K562 (cell line): ENCODE measurements around the gene CEND1. TPM values are rescaled to one million over a fixed set of nuclear protein-coding genes. Genes with fewer than 3 reads are reported as not detected.

Experiments used
- ELF1 ChIP-seq: fragments of 200-800 bp; sonication (Bioruptor generic); IDR thresholded peaks from 2 replicates; pipeline ENCODE4 v1.6.1; 2016; ENCODE audit warnings: missing genetic modification characterization, missing compliant biosample characterization
- FOXA3 ChIP-seq, 2 experiments: fragments of 450-650 bp in 1 of 2; sonication (generic) in 1 of 2; formaldehyde crosslinking; IDR thresholded peaks in 1 of 2; conservative IDR thresholded peaks in 1 of 2; 2 replicates each; pipeline versions ENCODE4 v1.4.0 to v1.8.0; 2020 to 2022; ENCODE audit warnings: mild to moderate bottlenecking in 2 of 2, missing genetic modification reagents in 1 of 2
- FUS ChIP-seq: fragments of 200-400 bp; formaldehyde crosslinking; optimal IDR thresholded peaks from 2 replicates; pipeline ENCODE3; 2017; ENCODE audit warnings: low read depth, low read length
- HMGN3 ChIP-seq: IDR thresholded peaks from 2 replicates; pipeline ENCODE4 v1.6.1; 2011; ENCODE audit warnings: borderline replicate concordance, low read depth, mild to moderate bottlenecking, mixed read lengths, low read length; ENCODE audit not compliant: insufficient read length; ENCODE audit errors: extremely low read depth
- HOXB6 ChIP-seq: fragments of 250-450 bp; sonication (Bioruptor Pico); IDR thresholded peaks from 2 replicates; pipeline ENCODE4 v1.5.1; 2022; ENCODE audit warnings: mild to moderate bottlenecking, borderline replicate concordance
- NCOA6 ChIP-seq: fragments of 450-650 bp; IDR thresholded peaks from 2 replicates; pipeline ENCODE4 v1.6.1; 2017; ENCODE audit warnings: mild to moderate bottlenecking
- NONO ChIP-seq, 2 experiments: fragments of 200-400 bp in 1 of 2; fragments of 450-650 bp in 1 of 2; formaldehyde crosslinking in 1 of 2; IDR thresholded peaks; 2 replicates each; pipeline ENCODE4 v1.6.1; 2017; ENCODE audit warnings: low read depth in 2 of 2, mild to moderate bottlenecking in 2 of 2, moderate library complexity in 2 of 2, low read length in 1 of 2
- RNF2 ChIP-seq: sonication (generic); IDR thresholded peaks from 2 replicates; pipeline ENCODE4 v1.6.1; 2016
- SIN3A ChIP-seq, 2 experiments: fragments of 150-350 bp in 1 of 2; IDR thresholded peaks; 2 replicates each; pipeline ENCODE4 v1.6.1; 2011 to 2016; ENCODE audit warnings: borderline replicate concordance in 2 of 2, low read depth in 2 of 2, low read length in 2 of 2, mild to moderate bottlenecking in 2 of 2, moderate library complexity in 2 of 2; ENCODE audit not compliant: control insufficient read depth in 1 of 2
- STAT5B ChIP-seq: fragments of 250-450 bp; sonication (Bioruptor Pico); IDR thresholded peaks from 2 replicates; pipeline ENCODE4 v1.8.0; 2021; ENCODE audit warnings: mild to moderate bottlenecking, inconsistent platforms
- ZNF282 ChIP-seq: sonication (generic); formaldehyde crosslinking; IDR thresholded peaks from 2 replicates; pipeline ENCODE4 v1.8.1; 2023; ENCODE audit warnings: missing genetic modification reagents
- ZNF764 ChIP-seq: fragments of 250-450 bp; sonication (Bioruptor Pico); IDR thresholded peaks from 2 replicates; pipeline ENCODE4 v1.4.0; 2020; ENCODE audit warnings: low read depth, mild to moderate bottlenecking, moderate library complexity
- ZSCAN32 ChIP-seq: fragments of 450-650 bp; formaldehyde crosslinking; IDR thresholded peaks from 2 replicates; pipeline ENCODE4 v1.4.0; 2020; ENCODE audit warnings: mild to moderate bottlenecking, moderate library complexity
- polyA plus RNA-seq, 8 experiments: library from polyadenylated mRNA; depleted of rRNA in 4 of 8; stranded (reverse) in 5 of 8; unstranded in 3 of 8; fragments of >200 nt; fragmentation: Nextera tagmentation in 2 of 8; fragmentation: Illumina TruSeq in 1 of 8; extraction: Ambion mirVana in 2 of 8; extraction: Trizol in 1 of 8; gene quantifications; 2 replicates each; pipeline versions ENCODE4 v1.2.1 to v1.2.3, GENCODE V29; 2011 to 2014; ENCODE audit warnings: inconsistent platforms in 1 of 8, missing spikeins in 1 of 8
- total RNA-seq, 7 experiments: library from RNA; depleted of rRNA in 6 of 7; stranded (reverse); fragments of >200 nt in 6 of 7; fragmentation: Illumina TruSeq in 2 of 7; extraction: Trizol in 2 of 7; gene quantifications; 2 replicates each; pipeline versions ENCODE4 v1.2.1 to v1.2.3, GENCODE V29; 2011 to 2021; ENCODE audit warnings: low replicate concordance in 1 of 7
- TF ChIP-seq, protein P1 (sequence below): fragments of 450-650 bp; IDR thresholded peaks from 2 replicates; pipeline ENCODE4 v1.6.1; 2017; ENCODE audit warnings: antibody characterized with exemption
- TF ChIP-seq, protein P2 (sequence below): IDR thresholded peaks from 2 replicates; pipeline ENCODE4 v1.6.1; 2014; ENCODE audit warnings: antibody characterized with exemption
- TF ChIP-seq, protein P3 (sequence below): sonication (generic); formaldehyde crosslinking; IDR thresholded peaks from 2 replicates; pipeline ENCODE4 v1.8.0; 2022; ENCODE audit warnings: mild to moderate bottlenecking, missing genetic modification reagents
- TF ChIP-seq, protein P4 (sequence below): fragments of 250-450 bp; sonication (Bioruptor Pico); IDR thresholded peaks from 2 replicates; pipeline ENCODE4 v1.4.0; 2020; ENCODE audit warnings: mild to moderate bottlenecking

CEND1 gene
- total and polyA plus RNA-seq, 9 of the 15 experiments (the other 6 are each of a cell fraction or from before 2014, with no cell fraction given) = 0.13 to 0.18 (median 0.16) TPM; not detected in 6

DNA sequence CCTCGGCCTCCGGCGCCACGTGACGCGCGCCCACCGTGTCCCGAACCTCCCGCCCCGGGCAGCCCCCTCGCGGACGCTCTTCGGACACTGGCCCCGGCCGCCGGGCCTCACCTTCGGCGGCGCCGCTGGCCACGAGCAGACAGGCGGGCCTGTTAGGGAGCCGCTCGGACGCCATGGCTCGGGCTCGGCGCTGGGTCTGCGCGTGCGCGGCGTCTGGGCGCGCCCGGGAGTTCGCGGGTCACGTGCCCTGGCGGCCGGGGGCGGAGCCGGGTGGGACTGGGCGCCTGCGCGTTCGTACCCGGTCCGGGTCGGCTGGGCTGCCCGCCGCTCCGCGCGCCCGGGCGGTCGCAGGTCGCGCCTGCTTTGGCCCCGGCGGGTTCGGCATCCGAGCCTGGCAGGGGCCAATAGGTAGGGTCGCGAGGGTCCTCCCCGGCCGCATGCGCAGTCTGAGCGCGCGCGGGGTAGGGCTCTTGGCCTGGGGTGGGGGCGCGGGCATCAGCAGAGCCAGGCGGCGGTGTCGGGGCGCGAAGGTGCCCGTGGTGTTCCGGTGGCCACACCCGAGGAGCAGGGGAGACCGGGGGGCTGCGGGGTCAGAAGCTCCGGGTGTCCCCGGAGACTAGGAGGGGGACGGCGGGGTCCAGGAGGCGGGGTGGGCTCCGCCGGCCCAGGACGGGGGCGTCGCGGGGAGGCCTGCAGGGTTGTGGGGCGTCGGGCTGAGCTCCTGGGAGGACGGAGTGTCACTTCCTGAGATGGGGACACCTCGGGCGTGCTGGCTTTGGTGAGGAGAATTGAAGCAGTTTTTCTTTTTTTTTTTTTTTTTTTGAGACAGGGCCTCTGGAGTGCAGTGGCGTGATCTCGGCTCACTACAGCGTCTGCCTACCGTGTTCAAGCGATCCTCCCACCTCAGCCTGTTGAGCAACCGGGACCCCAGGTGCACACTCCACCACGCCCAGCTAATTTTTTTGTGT lies 12.3 kb downstream of the CEND1 start, which contains the start of gene GATD1 (continued):
- TF ChIP-seq, protein P1, sequence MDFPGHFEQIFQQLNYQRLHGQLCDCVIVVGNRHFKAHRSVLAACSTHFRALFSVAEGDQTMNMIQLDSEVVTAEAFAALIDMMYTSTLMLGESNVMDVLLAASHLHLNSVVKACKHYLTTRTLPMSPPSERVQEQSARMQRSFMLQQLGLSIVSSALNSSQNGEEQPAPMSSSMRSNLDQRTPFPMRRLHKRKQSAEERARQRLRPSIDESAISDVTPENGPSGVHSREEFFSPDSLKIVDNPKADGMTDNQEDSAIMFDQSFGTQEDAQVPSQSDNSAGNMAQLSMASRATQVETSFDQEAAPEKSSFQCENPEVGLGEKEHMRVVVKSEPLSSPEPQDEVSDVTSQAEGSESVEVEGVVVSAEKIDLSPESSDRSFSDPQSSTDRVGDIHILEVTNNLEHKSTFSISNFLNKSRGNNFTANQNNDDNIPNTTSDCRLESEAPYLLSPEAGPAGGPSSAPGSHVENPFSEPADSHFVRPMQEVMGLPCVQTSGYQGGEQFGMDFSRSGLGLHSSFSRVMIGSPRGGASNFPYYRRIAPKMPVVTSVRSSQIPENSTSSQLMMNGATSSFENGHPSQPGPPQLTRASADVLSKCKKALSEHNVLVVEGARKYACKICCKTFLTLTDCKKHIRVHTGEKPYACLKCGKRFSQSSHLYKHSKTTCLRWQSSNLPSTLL = no peak
- peak; percentile 54 for TF ChIP-seq ZNF282 (CRISPR knock-in tag)
- TF ChIP-seq SIN3A (IDR thresholded peaks at IDR 0.05; ENCODE audit: borderline replicate concordance in 2 of 2, control insufficient read depth in 1 of 2, low read depth in 2 of 2, low read length in 2 of 2) = peak; percentile 63 to 73; a peak in 1 of 4 replicates
- TF ChIP-seq, protein P2, sequence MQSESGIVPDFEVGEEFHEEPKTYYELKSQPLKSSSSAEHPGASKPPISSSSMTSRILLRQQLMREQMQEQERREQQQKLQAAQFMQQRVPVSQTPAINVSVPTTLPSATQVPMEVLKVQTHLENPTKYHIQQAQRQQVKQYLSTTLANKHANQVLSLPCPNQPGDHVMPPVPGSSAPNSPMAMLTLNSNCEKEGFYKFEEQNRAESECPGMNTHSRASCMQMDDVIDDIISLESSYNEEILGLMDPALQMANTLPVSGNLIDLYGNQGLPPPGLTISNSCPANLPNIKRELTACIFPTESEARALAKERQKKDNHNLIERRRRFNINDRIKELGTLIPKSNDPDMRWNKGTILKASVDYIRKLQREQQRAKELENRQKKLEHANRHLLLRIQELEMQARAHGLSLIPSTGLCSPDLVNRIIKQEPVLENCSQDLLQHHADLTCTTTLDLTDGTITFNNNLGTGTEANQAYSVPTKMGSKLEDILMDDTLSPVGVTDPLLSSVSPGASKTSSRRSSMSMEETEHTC = no peak; the same call in 1 of the 2 replicates
- TF ChIP-seq, protein P3, sequence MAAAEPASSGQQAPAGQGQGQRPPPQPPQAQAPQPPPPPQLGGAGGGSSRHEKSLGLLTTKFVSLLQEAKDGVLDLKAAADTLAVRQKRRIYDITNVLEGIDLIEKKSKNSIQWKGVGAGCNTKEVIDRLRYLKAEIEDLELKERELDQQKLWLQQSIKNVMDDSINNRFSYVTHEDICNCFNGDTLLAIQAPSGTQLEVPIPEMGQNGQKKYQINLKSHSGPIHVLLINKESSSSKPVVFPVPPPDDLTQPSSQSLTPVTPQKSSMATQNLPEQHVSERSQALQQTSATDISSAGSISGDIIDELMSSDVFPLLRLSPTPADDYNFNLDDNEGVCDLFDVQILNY (CRISPR knock-in tag) = no peak
- TF ChIP-seq, protein P4, sequence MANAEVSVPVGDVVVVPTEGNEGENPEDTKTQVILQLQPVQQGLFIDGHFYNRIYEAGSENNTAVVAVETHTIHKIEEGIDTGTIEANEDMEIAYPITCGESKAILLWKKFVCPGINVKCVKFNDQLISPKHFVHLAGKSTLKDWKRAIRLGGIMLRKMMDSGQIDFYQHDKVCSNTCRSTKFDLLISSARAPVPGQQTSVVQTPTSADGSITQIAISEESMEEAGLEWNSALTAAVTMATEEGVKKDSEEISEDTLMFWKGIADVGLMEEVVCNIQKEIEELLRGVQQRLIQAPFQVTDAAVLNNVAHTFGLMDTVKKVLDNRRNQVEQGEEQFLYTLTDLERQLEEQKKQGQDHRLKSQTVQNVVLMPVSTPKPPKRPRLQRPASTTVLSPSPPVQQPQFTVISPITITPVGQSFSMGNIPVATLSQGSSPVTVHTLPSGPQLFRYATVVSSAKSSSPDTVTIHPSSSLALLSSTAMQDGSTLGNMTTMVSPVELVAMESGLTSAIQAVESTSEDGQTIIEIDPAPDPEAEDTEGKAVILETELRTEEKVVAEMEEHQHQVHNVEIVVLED (CRISPR knock-in tag) = peak; percentile 44
- no peak for TF ChIP-seq FOXA3 (CRISPR knock-in tag; conservative IDR thresholded peaks at IDR 0.05 in 1 of 2, IDR thresholded peaks at IDR 0.05 in 1 of 2)
- TF ChIP-seq STAT5B (CRISPR knock-in tag) = no peak
- TF ChIP-seq NCOA6 = no peak
- TF ChIP-seq RNF2 = no peak
- TF ChIP-seq ZSCAN32 (CRISPR knock-in tag) = no peak
- TF ChIP-seq FUS = no peak
- TF ChIP-seq NONO (IDR thresholded peaks at IDR 0.05; ENCODE audit: low read depth in 2 of 2, low read length in 1 of 2) = peak; percentile 78 to 85
- no peak for TF ChIP-seq HOXB6 (CRISPR knock-in tag)
- TF ChIP-seq HMGN3 = peak; percentile 24
- TF ChIP-seq ELF1 = no peak
- no peak for TF ChIP-seq ZNF764
